ENCODE data around the gene CARNS1. TPM values are rescaled to one million over a fixed set of nuclear protein-coding genes. Genes with fewer than 3 reads are reported as not detected.
A peak's percentile ranks its signal among the peaks of the same experiment; 100 is the strongest.

Gene CARNS1
- total and polyA plus RNA-seq, 2 of the 8 experiments (the other 6 are each of a cell fraction or from before 2014, with no cell fraction given): 0.82 to 1.1 TPM

- peaks cover 0 to 4% (median 2%) of the 10 kb centered on the region in 4 experiments; a peak in 3 of 7 replicates for H3K27me3 ChIP-seq (replicated peaks in 1 of 4; ENCODE audit: control insufficient read depth in 3 of 4, extremely low read depth in 1 of 4, insufficient read depth in 3 of 4, low read length in 3 of 4)
- H3K14ac ChIP-seq (ENCODE audit: insufficient read length): no peak overlapping the region
- H2AFZ ChIP-seq (ENCODE audit: low read length): no peak overlapping the region
- no peak overlapping the region for H3K4me2 ChIP-seq (ENCODE audit: insufficient read depth in 1 of 2, low read depth in 2 of 2, low read length in 2 of 2)
- H3K4me1 ChIP-seq (replicated peaks in 1 of 4; ENCODE audit: control insufficient read depth in 3 of 4, insufficient read depth in 4 of 4, low read length in 3 of 4): peaks cover 0 to 14% (median 8%) of the 10 kb centered on the region in 4 experiments; a peak in 5 of 7 replicates
- FAIRE-seq: no peak
- H2BK5ac ChIP-seq (ENCODE audit: low read depth, low read length): no peak overlapping the region
- H3K4me3 ChIP-seq (ENCODE audit: extremely low read depth in 1 of 4, insufficient read depth in 2 of 4, low read depth in 3 of 4, low read length in 4 of 4): no peak overlapping the region
- no peak overlapping the region for H4K5ac ChIP-seq (ENCODE audit: insufficient read length, low read depth, low read length)
- no peak overlapping the region for H3K56ac ChIP-seq (replicated peaks; ENCODE audit: insufficient read length, low read depth, low read length)
- no peak overlapping the region for H2BK12ac ChIP-seq (ENCODE audit: low read depth, low read length)
- H2AK5ac ChIP-seq (ENCODE audit: low read depth, low read length): no peak overlapping the region
- POLR2A ChIA-PET (ENCODE audit: partially characterized antibody): interaction anchor here (0.8 to 1.9 kb wide), 7 partner anchors 9 to 53 kb away, joined by 3 to 8 read pairs (median 3); partner anchors contain the start of gene POLD4
- H3K23ac ChIP-seq (ENCODE audit: insufficient read length): no peak overlapping the region
- H3K79me1 ChIP-seq (ENCODE audit: low read depth, low read length): no peaks in the 10 kb centered on the region
- H3K4ac ChIP-seq (replicated peaks; ENCODE audit: insufficient read length, low read depth, low read length): no peak overlapping the region
- no peaks in the 10 kb centered on the region for H4K20me1 ChIP-seq (replicated peaks in 1 of 2; ENCODE audit: control insufficient read depth in 1 of 2, insufficient read depth in 2 of 2, low read length in 2 of 2)
- H3K36me3 ChIP-seq (ENCODE audit: control insufficient read depth in 2 of 4, insufficient read depth in 4 of 4, low read length in 3 of 4): no peaks in the 10 kb centered on the region
- H3K79me2 ChIP-seq (ENCODE audit: control insufficient read depth in 1 of 2, insufficient read depth in 2 of 2, low read length in 2 of 2): no peaks in the 10 kb centered on the region
- 94% methylated on average over 10 of the region's 18 CpGs; no CpG with 5 or more reads in 1 of the 2 experiments for WGBS, 2 experiments (ENCODE audit: extremely low coverage in 1 of 2, insufficient coverage in 1 of 2, insufficient read length in 1 of 2, insufficient replicate concordance in 2 of 2, low coverage in 1 of 2, low lambda C conversion rate in 2 of 2, missing lambda C conversion rate in 1 of 2)
- CTCF ChIA-PET (ENCODE audit: partially characterized antibody): interaction anchor here (0.9 to 1.2 kb wide), 4 partner anchors 10 to 49 kb away, joined by 3 to 6 read pairs (median 4); no protein-coding TSS in a partner anchor
- no peak overlapping the region for H3K18ac ChIP-seq (ENCODE audit: extremely low read depth, low read length)
- no peak overlapping the region for H4K91ac ChIP-seq (replicated peaks; ENCODE audit: insufficient read length, low read length)
- no peak overlapping the region for H2BK15ac ChIP-seq (ENCODE audit: low read length)
- no peak overlapping the region for H2BK120ac ChIP-seq (replicated peaks; ENCODE audit: low read depth, low read length)
- H3K27ac ChIP-seq (ENCODE audit: low read depth, low read length): no peak overlapping the region
- H3K9me3 ChIP-seq (ENCODE audit: insufficient read depth in 2 of 2, low read depth in 1 of 2, low read length in 1 of 2): no peaks in the 10 kb centered on the region
- DNase-seq (ENCODE audit: low read depth in 1 of 2, low spot score in 2 of 2): no peak
- TF ChIP-seq TAF1 (IDR thresholded peaks at IDR 0.05; ENCODE audit: low read depth, low read length): no peak
- no peak for TF ChIP-seq EZH2 (IDR thresholded peaks at IDR 0.05; ENCODE audit: low read depth, low read length, severe bottlenecking)
- TF ChIP-seq CHD1 (IDR thresholded peaks at IDR 0.05; ENCODE audit: low read depth, low read length): no peak
- no peak for TF ChIP-seq SP1 (IDR thresholded peaks at IDR 0.05; ENCODE audit: low read depth, low read length)
- TF ChIP-seq JUN (IDR thresholded peaks at IDR 0.05; ENCODE audit: low read depth, low read length): no peak
- TF ChIP-seq CTBP2 (IDR thresholded peaks at IDR 0.05; ENCODE audit: borderline replicate concordance, insufficient read depth, insufficient read length, low read length): no peak
- TF ChIP-seq POU5F1 (IDR thresholded peaks at IDR 0.05; ENCODE audit: low read depth, low read length): no peak
- TF ChIP-seq USF2 (IDR thresholded peaks at IDR 0.05; ENCODE audit: low read length): no peak
- no peak for TF ChIP-seq YY1 (IDR thresholded peaks at IDR 0.05; ENCODE audit: low read depth, low read length)
- no peak overlapping the region for H2BK20ac ChIP-seq (ENCODE audit: low read length)
- H3K9ac ChIP-seq (replicated peaks in 1 of 4; ENCODE audit: extremely low read depth in 1 of 4, low read depth in 3 of 4, low read length in 3 of 4): no peak overlapping the region
- peak overlapping the region; percentile 57; the same call in 1 of the 2 replicates for H4K8ac ChIP-seq (ENCODE audit: extremely low read depth, insufficient read depth, low read length)
- H3K23me2 ChIP-seq (ENCODE audit: low read depth, low read length): 0 out of 2 replicates have a peak, but pooled peaks cover 2% of the 10 kb centered on the region
Measured at GRCh38 chr11:67406420-67406968, 9.0 kb upstream of the CARNS1 start.
